NCI-H2107 treated with DMSO at 0.1 percent for 48 hours (cell line): ENCODE results near the gene NEDD4.
A peak's percentile ranks its signal among the peaks of the same experiment; 100 is the strongest.
"Not testable (repeated sequence)": the region's sequence is repeated elsewhere in the genome, so short reads cannot be mapped to it uniquely, and the experiment has no call there.

Source experiments
- DNase-seq: peaks from one replicate; lab custom pipeline; 2025; ENCODE audit not compliant: unreplicated experiment; lab: John Stamatoyannopoulos, UW

The NEDD4 gene

DNA sequence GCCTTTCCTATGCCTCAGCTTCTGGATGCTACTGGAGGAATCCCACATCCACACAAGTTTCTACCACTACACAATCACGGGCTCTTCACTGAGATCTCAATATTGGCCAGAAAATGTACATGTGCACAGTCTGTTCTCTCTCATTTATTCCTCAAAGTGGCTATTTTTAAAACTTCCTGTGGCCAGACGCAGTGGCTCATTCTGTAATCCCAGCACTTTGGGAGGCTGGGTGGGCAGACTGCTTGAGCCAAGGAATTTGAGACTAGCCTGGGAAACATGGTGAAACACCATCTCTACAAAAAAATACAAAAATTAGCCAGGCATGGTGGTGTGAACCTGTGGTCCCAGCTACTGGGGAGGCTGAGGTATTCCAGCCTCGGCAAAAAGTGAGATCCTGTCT, 159.1 kb downstream of the NEDD4 start:
- DNase-seq, result no peak

DNA sequence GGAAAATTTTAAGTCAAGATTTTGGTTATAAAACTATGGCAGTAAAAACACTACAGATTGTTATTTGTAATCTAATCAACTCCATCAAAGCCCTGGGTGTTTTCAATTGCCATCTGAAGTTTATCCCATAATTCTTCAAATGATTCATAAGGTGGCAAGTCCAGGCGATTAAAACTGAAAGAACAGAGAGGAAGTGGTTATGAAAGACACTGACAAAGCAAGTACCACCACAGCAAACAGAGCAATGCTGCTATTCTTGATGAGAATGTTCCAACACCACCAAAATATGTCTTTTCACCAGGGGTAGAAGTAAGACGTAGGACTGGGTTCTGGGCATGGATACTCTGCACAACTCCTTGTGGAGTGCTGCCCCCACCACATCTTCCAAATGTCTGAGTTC, 163.6 kb downstream of the NEDD4 start:
- no peak for DNase-seq

DNA sequence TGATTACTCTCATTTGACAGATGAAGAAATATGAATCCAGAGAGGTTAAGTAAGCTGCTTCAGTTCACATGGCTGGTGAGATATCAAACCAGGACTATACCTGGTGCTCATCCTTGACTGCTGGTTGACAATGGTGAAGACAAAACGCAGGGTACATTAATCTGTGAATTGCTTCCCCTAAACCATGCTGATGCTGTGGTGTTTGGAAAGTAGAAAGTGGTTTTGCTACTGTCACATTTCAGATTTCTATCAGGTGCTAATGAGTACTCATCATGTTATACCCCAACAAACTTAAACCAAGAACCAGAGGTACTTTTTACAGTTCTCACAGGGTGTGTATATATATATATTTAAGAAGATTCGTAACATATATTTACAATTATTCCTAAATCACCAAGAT, 165.5 kb downstream of the NEDD4 start:
- no peak for DNase-seq

DNA sequence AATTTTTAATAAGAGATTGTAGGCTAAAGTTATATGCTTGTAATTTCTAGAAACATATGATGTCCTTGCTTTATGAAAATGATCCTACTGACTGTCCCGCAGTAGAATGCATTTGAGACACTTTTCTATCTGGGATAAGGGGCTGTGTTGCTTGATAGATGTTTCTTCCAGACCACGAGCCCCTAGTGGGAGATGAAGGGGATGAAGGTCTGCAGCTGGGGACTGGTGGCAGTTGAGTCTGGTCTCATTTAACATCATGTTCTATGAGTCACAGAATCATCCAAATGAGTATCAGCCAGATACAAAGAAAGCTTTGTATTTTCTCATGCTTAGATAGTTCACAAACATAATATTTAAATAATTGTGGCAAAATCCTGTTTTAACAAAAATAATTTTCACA, 166.2 kb downstream of the NEDD4 start:
- DNase-seq, result no peak

DNA sequence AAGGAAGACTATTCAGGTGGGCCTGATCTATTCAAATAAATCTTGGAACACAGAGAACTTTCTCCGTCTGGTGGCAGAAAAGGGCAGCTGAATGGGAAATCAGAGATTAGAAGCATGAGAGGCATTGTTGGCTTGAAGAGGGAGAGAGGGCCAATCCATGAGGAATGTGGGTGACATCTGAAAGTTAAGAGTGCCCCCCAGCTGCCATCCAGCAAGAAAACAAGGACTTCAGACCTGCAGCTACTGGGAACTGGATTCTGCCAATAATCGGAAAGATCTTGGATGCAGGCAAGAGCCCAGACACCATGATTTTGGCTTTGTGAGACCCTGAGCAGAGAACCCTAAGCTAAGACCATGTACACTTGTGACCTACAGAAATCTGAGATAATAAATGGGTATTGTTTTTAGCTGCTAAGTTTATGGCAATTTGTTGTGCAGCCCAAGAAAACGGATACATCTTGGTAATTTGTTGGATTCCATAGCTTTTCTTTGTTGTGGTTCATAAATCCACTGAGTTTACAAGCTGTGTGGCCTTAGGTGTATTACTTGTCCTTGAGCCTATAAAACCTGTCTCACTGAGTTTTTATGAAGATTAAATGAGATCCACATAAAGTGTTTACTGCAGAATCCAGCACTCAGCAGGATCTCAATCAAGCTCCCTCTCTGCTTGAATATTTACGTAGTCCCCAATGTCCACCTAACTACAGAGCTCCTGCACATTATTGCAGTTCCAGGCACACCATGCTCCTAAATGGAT, 168.4 kb downstream of the NEDD4 start:
- no peak for DNase-seq

DNA sequence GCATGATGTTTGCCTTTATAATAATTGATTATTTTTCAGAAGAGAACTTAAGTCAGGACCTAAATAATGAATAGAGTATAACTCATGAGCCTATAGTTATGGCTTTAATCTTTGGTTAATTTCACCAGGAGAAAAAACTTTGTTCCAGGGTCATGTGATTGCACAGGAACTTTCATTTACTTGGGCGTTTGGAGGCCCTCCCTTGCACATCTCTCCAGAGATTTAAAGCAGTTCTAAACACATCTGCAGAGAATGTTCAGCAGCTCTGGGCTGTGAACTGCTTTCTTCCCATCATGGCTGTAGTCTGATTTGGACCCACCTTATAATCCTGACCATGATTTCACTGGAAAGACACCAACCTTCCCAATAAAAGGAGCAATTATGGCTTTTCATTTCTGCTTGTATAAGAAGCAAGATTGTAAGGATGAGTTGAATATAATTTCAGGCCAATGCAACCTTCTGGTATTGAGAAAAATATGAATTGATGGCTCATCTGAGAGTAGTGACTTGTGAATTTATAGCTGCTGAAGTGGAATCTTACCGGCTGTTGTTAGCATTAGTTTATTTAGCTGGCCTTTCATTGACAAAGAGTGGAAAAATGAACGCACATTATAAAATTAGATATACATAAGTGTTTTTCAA, 169.6 kb downstream of the NEDD4 start:
- DNase-seq, result no peak

DNA sequence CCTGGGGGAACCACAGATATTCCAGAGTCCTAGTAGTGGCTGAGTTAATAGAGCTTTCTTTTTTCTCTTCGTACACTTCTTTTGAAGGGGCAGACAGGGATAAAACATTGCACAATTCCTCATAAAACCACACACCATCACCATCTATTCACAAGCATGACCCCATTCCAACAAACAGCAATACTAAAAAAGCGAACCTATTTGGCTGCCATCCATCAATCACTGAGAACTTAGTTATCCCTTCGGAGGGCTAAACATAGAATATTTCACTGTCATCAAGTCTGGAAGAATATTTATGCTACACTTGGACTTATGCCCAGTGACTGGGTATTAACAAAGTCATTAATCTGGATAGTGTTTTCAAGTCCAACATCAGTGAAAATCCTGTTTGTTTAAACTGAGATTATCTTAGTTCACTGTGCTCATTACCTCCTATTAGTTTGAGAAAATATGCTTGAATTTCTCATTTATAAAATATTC, 170.2 kb downstream of the NEDD4 start:
- no peak for DNase-seq

DNA sequence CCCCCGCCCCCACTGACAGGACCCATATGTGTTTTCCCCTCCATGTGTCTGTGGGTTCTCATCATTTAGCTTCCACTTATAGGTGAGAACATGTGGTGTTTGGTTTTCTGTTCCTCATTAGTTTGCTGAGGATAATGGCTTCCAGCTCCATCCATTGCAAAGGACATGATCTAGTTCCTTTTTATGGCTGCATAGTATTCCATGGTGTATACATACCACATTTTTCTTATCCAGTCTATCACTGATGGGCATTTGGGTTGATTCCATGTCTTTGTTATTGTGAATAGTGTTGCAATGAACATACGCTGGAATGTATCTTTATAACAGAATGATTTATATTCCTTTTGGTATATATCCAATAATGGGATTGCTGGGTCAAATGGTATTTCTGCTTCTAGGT, 171.7 kb downstream of the NEDD4 start:
- DNase-seq, result not testable (repeated sequence)

DNA sequence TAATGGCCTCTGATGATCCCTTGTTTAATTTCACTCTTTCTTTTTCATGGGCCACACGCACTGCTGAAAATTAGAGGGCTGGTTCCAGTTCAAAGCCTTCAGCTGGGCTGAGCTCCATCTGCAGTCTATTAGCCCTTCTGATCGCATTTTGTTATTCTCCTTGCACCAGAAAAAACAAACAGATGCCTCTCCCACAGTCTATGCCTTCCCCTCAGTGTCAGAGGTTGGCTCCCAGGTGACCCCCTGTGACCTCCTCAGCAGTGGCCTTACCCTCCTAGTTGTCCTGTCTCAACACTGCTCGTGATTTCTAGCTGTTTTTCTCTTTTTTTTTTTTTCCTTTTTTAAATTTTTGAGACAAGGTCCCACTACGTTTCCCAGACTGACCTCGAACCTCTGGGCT, 173.4 kb downstream of the NEDD4 start:
- peak; percentile 16 for DNase-seq

DNA sequence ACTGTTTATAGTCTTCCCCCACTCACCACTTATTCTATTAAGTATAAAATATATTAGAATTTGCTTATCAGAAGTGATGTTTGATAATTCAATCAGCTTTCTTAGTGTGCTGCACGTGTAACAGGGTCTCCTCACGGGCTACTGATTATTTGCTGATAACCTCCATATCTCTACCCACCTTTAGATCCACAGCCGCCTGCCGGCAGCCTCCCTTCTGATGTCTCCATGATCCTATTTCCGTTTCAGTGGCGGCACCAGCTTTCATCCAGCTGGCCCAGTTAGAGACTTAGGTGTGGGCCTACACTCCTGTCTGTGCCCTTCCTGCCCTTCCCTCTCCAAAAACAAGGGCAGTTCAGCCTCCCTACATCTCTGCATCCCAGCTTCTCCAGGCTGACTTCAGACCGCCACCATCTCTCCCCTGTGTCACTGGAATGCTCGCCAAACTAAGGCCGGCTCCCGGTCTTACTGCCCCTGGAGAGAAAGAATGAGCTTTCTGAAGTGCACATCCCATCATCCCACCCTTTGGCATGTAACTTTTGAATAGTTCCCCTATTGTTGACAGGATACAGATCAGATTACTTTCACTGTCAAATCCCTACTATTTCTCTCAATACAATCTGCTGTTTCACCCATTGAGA, 173.9 kb downstream of the NEDD4 start:
- DNase-seq, result no peak

DNA sequence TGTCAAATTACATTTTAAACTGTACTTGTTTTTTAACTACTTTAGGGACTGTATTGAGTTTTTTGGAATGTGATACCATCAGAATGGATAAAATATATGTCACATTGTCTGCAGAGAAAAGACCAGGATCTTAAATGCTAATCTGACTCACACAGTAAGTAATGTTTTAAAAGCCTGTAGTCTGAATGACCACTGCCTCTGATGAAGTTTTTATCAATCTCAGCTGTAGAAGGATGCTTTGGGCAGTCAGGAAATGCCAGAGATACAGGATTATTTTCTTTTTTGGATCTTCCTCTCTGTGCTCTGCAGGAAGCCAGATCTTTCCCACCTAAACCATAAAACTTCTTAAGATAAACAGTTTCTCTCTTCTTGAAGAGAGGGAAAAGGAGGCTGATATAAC, 177.4 kb downstream of the NEDD4 start:
- DNase-seq, result no peak

DNA sequence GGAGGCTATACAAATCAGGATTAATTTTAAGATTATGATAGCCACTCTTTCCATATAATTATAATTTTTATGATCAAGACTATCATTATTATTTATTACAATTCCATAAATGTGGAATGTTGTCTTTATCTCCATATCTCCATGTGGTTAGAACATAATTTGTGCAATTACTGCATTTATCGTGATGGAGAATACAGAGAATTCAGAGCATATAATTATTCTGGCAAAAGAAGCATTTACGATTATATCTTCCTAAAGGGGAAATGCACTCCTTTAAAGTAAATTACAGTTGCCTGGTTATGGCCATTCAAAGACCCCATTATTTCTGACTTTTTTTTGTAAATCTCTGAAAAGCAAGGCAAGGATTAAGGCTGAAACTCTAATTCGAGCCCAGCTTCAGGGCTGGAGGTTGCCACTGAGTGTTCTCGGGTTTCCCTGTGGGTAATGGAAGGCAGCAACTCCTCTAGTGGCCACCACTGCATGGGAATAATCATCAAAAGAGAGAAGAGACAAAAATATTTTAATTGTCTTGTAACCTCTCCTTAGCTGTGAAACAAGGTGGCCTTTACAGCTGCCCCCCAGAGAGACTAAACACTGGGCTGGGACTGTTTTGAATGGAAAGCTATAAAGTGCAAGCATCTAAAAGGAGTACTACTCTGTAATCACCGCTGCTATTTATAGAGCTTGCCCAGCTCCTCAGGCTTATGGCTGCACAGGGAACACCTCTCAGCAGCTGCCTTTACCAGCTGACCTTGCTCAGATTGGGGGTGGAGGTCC, 190.6 kb downstream of the NEDD4 start:
- no peak for DNase-seq

DNA sequence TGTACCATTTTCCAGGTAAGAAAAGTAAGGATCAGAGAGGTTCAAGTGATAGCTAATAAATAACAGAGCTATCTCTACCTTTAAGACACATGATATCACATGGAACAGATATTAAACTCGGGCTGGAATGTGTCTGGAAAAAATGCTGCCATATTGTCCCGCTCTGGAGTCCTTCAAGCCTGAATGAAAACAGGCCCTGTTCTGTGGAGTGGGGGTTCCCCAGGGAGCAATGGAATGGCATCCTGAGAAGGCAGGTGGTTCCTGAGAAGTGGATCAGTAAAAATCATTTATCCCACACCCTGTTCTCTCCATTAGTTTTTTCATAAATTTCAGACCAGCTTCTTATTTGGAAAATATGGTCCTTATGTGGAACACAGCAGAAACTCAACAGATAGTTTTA, 193.2 kb downstream of the NEDD4 start:
- no peak for DNase-seq

DNA sequence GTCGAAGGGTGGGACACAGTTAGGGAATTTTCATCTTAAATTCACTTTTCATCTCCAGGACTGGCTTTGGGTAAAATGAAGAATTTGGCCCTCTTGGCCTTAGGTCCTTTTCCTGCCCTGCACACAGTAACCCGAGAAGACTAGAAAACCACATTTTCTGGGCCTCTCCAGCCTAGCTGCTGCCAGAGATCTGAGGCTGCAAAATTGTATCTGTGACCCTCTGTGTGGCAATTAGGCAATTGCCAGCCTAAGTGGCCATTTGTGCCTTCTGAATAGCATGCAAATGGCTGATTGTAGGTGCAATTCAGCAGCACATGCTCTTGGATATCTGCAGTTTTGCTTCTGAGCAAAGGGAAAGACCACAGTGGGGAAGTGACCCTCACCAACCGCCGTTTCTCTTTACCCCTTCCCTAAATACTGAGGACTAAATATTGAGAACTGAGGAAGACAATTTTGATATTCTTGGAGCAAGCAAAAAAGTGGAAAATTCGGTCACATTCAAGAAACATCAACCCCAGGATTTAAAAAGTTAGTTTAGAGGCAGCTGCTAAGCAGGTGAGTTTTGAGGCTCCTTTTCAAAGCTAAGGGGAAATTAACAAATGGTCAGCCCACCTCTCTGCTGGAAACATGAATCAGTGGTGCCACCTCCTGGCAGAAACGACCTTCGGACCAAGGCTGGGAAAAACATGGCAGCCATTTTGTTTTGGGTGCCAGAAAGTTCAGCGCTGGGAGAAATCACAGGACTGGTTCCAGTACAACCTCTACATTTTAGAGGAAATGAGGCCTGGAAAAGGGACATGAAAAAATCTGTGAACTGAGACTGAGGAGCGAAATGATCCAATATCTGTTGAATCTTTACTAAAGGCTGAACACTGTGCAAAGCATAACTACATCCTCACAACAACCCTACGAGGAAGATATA, 193.9 kb downstream of the NEDD4 start:
- peak; percentile 39 for DNase-seq

DNA sequence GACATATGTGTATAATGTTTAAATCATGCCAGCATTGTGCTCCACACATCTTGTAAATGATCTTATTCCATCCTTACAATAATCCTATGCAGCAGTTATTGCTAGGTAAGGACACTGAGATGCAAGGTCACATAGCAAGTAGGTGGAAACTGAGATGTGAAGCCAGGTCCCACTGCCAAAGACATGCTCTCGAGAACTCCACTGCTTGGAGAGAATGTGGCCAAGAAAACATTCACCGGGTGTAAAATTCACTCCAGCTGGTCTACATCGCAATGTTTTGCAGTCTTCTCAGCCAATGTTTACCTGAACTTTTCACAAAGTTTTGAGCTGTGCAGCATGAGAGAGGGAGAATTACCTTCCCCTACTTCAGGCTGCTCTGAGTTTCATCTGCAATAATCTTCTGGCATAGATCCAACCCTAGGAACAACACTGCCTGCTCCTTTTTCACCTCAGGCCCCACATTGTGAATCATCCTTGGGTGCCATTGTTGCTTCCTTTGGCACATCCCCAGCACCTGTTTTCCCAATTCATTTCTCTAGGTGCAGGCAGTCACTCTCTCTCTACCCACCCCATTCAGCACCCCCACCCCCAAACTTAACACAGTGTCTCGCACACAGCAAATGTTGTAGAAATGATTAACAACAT, 197.0 kb downstream of the NEDD4 start:
- DNase-seq, result no peak

DNA sequence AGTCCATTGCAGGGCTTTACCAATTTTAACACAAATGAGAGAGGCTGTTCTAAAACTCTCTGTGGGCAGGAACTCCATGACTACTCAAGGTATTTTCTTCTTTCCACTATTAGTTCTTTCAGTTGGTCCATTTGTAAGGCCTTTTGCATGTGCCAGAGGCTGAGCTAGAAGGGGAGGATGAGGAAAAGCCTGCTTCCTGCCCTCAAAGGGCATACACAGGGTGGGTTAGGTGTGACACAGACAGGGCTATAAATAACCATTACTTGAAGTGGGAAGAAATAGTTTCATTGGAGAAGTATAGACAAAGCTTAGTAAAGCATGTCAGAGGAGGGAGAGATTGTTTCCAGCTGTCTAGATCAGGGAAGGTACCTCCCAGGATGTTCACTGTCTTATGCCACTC, 198.4 kb downstream of the NEDD4 start:
- no peak for DNase-seq

DNA sequence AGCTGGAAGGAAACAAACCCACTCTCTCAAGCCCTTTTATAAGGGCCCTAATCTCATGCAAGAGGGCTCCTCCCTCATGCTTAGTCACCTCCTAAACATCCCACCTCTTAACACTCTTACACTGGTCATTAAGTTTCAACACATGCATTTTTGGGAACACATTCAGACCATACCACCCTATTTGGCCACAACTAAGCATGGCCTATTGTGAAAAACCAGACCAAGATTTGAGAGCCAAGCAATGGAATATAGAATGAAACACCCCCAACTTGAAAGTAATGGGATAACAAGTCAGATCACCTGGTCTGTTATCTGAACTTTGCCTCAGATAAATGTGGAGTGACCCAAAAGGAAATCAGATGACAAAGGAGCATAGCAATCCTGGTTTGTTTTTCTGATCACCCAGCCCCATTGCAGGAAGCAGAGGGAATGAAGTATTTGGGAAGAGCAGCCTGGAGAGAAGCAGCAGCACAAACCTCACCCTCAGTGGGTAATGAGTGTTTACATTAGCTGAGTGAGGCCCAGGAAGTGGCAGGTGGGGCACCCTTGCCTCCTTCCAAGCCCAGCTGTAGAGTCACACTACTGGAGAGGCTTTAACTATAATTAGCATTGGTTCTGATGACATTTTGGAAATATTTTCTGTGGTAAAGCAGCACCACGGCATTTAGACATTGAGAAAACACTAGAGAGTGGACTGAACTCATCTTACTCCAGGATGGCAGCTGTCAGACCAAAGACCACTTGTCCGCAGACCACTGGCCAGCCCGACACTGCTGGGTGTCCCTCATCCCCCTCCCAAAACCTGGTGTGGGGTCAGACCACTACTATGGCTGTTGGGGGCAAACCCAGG, 201.6 kb downstream of the NEDD4 start:
- DNase-seq, result peak; percentile 38

DNA sequence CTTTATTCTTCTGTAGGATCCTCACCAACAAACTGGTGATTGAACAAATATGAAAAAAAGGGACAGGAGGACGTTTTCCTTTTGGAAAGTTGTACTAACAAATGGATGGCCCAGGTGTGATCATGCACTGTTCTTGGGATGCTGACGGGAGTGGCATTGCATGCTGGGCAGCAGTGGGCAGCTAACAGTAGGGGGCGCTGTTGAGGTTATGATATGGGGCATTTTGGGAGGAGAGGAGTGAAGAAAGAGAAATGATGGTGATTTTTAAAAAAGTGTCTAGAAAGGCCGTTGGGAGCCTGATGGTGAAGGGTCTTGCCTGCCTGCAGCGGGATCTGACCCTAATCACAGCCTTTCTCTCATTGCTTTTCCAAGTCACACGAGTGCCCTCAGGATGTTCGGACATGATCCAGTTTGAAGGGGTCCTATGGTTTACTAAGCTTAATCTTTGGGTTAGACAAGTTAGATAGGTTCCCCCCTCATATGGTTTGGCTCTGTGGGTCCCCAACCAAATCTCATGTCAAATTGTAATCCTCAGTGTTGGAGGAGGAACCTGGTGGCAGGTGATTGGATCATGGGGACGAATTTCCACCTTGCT, 204.2 kb downstream of the NEDD4 start:
- no peak for DNase-seq

DNA sequence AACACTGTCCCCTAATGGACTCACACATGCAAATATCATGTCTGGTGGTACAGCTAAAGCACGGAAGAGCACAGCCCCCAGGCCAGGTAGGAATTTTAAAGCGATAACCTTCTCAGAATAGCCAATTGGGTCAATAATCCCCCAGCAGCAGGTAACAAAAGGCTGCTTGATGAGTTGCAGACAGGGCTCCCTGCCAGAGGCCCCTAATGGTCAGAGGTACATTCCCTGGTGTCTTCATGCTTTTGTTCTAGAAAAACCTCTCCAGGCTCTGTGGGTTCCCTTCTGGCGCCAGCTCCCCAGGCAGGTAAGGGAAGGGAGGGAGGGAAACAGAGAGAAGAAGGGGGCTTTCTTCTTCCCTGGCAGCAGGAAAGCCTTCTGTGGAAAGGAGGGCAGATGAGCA, 207.1 kb downstream of the NEDD4 start:
- DNase-seq, result no peak
